HepG2 (cell line): ENCODE results near the gene POLR1G. TPM values are rescaled to one million over a fixed set of nuclear protein-coding genes. Genes with fewer than 3 reads are reported as not detected.

Experiments
- AHR ChIP-seq: IDR thresholded peaks from 2 replicates; pipeline ENCODE4 v1.6.1; 2018; ENCODE audit warnings: missing genetic modification reagents, missing compliant biosample characterization
- CC2D1A ChIP-seq: sonication (generic); formaldehyde crosslinking; IDR thresholded peaks from 2 replicates; pipeline ENCODE4 v1.8.1; 2023; ENCODE audit warnings: mild to moderate bottlenecking, missing genetic modification reagents
- EEA1 ChIP-seq: sonication (generic); formaldehyde crosslinking; IDR thresholded peaks from 2 replicates; pipeline ENCODE4 v1.5.1; 2020; ENCODE audit warnings: mild to moderate bottlenecking, missing genetic modification reagents, borderline replicate concordance
- ELF3 ChIP-seq: IDR thresholded peaks from 2 replicates; pipeline ENCODE4 v1.6.1; 2016; ENCODE audit warnings: missing genetic modification reagents, missing compliant biosample characterization
- ERF ChIP-seq: IDR thresholded peaks from 2 replicates; pipeline ENCODE4 v1.6.1; 2018; ENCODE audit warnings: missing biosample characterization, missing genetic modification reagents
- FLYWCH1 ChIP-seq: sonication (generic); formaldehyde crosslinking; IDR thresholded peaks from 2 replicates; pipeline ENCODE4 v1.8.1; 2023; ENCODE audit warnings: mild to moderate bottlenecking, missing genetic modification reagents
- FOXK1 ChIP-seq: sonication (generic); formaldehyde crosslinking; IDR thresholded peaks from 2 replicates; pipeline ENCODE4 v1.4.0; 2020; ENCODE audit warnings: low read depth, missing genetic modification reagents, borderline replicate concordance
- IKZF5 ChIP-seq: IDR thresholded peaks from 2 replicates; pipeline ENCODE4 v1.6.1; 2018; ENCODE audit warnings: missing genetic modification reagents, mild to moderate bottlenecking, missing compliant biosample characterization
- MBD4 ChIP-seq: IDR thresholded peaks from 2 replicates; pipeline ENCODE4 v1.6.1; 2012; ENCODE audit warnings: low read length, inconsistent platforms, borderline replicate concordance
- NFE2 ChIP-seq: sonication (generic); formaldehyde crosslinking; IDR thresholded peaks from 2 replicates; pipeline ENCODE4 v1.4.0; 2020; ENCODE audit warnings: missing genetic modification reagents
- NRL ChIP-seq: sonication (generic); formaldehyde crosslinking; IDR thresholded peaks from 2 replicates; pipeline ENCODE4 v1.5.0; 2020; ENCODE audit warnings: missing genetic modification reagents, mild to moderate bottlenecking, moderate library complexity, borderline replicate concordance
- SMAD1 ChIP-seq: sonication (generic); formaldehyde crosslinking; IDR thresholded peaks from 2 replicates; pipeline ENCODE4 v1.4.0; 2020; ENCODE audit warnings: missing genetic modification reagents, low read depth, mild to moderate bottlenecking, borderline replicate concordance
- TFDP2 ChIP-seq: sonication (generic); formaldehyde crosslinking; IDR thresholded peaks from 2 replicates; pipeline ENCODE4 v1.4.0; 2020; ENCODE audit warnings: missing genetic modification reagents
- ZNF441 ChIP-seq: sonication (generic); formaldehyde crosslinking; IDR thresholded peaks from 2 replicates; pipeline ENCODE4 v1.7.0; 2021; ENCODE audit warnings: missing genetic modification reagents, borderline replicate concordance
- ZNF546 ChIP-seq: sonication (generic); formaldehyde crosslinking; conservative IDR thresholded peaks from 2 replicates; pipeline ENCODE4 v1.8.1; 2023; ENCODE audit warnings: mild to moderate bottlenecking, missing genetic modification reagents
- ZNF569 ChIP-seq: sonication (generic); formaldehyde crosslinking; IDR thresholded peaks from 2 replicates; pipeline ENCODE4 v1.5.0; 2020; ENCODE audit warnings: mild to moderate bottlenecking, missing genetic modification reagents, moderate library complexity, borderline replicate concordance
- ZNF839 ChIP-seq: sonication (generic); formaldehyde crosslinking; IDR thresholded peaks from 2 replicates; pipeline ENCODE4 v1.4.0; 2020; ENCODE audit warnings: missing genetic modification reagents, mild to moderate bottlenecking, borderline replicate concordance
- polyA plus RNA-seq, 8 experiments: library from polyadenylated mRNA; depleted of rRNA in 3 of 8; stranded (reverse) in 7 of 8; unstranded in 1 of 8; fragments of >200 nt; fragmentation: Illumina TruSeq in 4 of 8; extraction: Trizol in 4 of 8; gene quantifications; 2 replicates each; pipeline versions ENCODE4 v1.2.1 to v1.2.3, GENCODE V29; 2011 to 2016; ENCODE audit warnings: low read depth in 4 of 8, missing spikeins in 1 of 8, mixed read lengths in 1 of 8; ENCODE audit not compliant: insufficient read depth in 1 of 8
- total RNA-seq, 5 experiments: library from RNA; depleted of rRNA; stranded (reverse); fragments of >200 nt; fragmentation: Illumina TruSeq; extraction: Trizol; gene quantifications; 2 replicates each; pipeline ENCODE4 v1.2.3, GENCODE V29; 2016; ENCODE audit warnings: low read depth in 1 of 5
- TF ChIP-seq, protein P1 (sequence below): IDR thresholded peaks from 2 replicates; pipeline ENCODE4 v1.6.1; 2012; ENCODE audit warnings: low read length, improper control_type of control experiment
- TF ChIP-seq, protein P2 (sequence below): sonication (generic); formaldehyde crosslinking; IDR thresholded peaks from 2 replicates; pipeline ENCODE4 v1.8.0; 2022; ENCODE audit warnings: missing genetic modification reagents, mild to moderate bottlenecking, borderline replicate concordance
- TF ChIP-seq, protein P3 (sequence below): sonication (generic); formaldehyde crosslinking; IDR thresholded peaks from 2 replicates; pipeline ENCODE4 v1.9.0; 2021; ENCODE audit warnings: missing genetic modification reagents, mild to moderate bottlenecking, borderline replicate concordance

Gene POLR1G
- total and polyA plus RNA-seq, 2 of the 13 experiments (the other 11 are each of a cell fraction or from before 2014, with no cell fraction given), result 3.5 to 20.8 TPM

DNA sequence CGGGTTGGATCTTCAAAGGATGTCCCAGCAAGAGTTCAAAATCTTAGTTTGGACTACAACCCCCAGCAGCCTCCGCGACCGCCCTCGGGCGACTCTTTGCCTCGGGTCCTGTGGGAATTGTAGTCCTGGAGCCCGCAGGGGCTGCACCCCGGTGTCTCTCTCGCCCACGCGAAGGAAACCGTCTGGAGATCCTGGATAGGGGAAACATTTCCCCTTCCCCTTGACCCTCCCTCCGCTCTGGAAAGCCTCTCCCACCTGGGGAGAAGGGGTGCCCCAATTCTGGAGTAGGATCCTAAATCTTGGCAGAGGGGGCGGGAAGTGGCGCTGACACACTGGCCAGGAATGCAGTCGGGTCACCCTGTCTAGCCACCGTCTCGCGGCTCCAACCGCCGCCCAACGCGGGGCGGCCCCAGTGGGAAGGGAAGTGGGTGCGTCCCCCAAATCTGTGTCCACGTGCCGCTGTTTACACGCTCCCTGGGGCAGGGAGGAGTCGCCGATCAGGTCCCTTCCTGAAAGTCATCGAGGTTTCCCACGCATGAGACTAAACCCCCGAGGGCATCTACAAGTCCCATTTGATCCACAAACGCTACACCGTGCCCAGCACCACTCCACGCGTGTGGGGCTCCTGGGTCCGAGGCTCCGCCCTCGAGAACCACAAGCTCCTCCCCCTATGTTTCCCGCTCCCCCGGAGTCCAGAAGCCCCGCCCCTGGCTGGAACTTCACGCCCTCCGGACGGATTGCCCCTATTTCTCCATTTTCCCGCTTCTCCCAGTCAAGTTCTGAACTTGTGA, 814 bp upstream of the POLR1G start (continued):
- TF ChIP-seq IKZF5 (peak; percentile 35; the same call in 1 of the 2 replicates), FLYWCH1 (CRISPR knock-in tag) (no peak), ZNF839 (CRISPR knock-in tag) (peak; percentile 26; the same call in 1 of the 2 replicates), EEA1 (CRISPR knock-in tag) (no peak), TFDP2 (peak; percentile 82; the same call in 1 of the 2 replicates), NFE2 (CRISPR knock-in tag) (no peak), ERF (CRISPR knock-in tag) (peak; percentile 39; the same call in 1 of the 2 replicates), SMAD1 (CRISPR knock-in tag) (0 out of 2 replicates have a peak, but pooled peaks have one; percentile 66), ZNF569 (CRISPR knock-in tag) (no peak), CC2D1A (no peak), AHR (no peak), MBD4 (no peak), NRL (CRISPR knock-in tag) (no peak; the same call in 1 of the 2 replicates), FOXK1 (CRISPR knock-in tag) (0 out of 2 replicates have a peak, but pooled peaks have one; percentile 12), ZNF546 (CRISPR knock-in tag) (no peak), ELF3 (CRISPR knock-in tag) (no peak), ZNF441 (CRISPR knock-in tag) (0 out of 2 replicates have a peak, but pooled peaks have one; percentile 14)
- TF ChIP-seq, protein P1, sequence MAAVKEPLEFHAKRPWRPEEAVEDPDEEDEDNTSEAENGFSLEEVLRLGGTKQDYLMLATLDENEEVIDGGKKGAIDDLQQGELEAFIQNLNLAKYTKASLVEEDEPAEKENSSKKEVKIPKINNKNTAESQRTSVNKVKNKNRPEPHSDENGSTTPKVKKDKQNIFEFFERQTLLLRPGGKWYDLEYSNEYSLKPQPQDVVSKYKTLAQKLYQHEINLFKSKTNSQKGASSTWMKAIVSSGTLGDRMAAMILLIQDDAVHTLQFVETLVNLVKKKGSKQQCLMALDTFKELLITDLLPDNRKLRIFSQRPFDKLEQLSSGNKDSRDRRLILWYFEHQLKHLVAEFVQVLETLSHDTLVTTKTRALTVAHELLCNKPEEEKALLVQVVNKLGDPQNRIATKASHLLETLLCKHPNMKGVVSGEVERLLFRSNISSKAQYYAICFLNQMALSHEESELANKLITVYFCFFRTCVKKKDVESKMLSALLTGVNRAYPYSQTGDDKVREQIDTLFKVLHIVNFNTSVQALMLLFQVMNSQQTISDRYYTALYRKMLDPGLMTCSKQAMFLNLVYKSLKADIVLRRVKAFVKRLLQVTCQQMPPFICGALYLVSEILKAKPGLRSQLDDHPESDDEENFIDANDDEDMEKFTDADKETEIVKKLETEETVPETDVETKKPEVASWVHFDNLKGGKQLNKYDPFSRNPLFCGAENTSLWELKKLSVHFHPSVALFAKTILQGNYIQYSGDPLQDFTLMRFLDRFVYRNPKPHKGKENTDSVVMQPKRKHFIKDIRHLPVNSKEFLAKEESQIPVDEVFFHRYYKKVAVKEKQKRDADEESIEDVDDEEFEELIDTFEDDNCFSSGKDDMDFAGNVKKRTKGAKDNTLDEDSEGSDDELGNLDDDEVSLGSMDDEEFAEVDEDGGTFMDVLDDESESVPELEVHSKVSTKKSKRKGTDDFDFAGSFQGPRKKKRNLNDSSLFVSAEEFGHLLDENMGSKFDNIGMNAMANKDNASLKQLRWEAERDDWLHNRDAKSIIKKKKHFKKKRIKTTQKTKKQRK, result no peak
- TF ChIP-seq, protein P2, sequence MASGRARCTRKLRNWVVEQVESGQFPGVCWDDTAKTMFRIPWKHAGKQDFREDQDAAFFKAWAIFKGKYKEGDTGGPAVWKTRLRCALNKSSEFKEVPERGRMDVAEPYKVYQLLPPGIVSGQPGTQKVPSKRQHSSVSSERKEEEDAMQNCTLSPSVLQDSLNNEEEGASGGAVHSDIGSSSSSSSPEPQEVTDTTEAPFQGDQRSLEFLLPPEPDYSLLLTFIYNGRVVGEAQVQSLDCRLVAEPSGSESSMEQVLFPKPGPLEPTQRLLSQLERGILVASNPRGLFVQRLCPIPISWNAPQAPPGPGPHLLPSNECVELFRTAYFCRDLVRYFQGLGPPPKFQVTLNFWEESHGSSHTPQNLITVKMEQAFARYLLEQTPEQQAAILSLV (CRISPR knock-in tag), result no peak; the same call in 1 of the 2 replicates
- TF ChIP-seq, protein P3, sequence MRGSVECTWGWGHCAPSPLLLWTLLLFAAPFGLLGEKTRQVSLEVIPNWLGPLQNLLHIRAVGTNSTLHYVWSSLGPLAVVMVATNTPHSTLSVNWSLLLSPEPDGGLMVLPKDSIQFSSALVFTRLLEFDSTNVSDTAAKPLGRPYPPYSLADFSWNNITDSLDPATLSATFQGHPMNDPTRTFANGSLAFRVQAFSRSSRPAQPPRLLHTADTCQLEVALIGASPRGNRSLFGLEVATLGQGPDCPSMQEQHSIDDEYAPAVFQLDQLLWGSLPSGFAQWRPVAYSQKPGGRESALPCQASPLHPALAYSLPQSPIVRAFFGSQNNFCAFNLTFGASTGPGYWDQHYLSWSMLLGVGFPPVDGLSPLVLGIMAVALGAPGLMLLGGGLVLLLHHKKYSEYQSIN (CRISPR knock-in tag), result no peak
